Stimulated activated CD4-positive, alpha-beta T cell treated with anti-CD3 and anti-CD28 coated beads, Interleukin-15, amount 100 ng/mL, for 24 hours (primary cell): ENCODE measurements around the gene AIG1.
"Not testable (repeated sequence)": the region's sequence is repeated elsewhere in the genome, so short reads cannot be mapped to it uniquely, and the experiment has no call there.

Source experiments
- DNase-seq: peaks from one replicate; pipeline ENCODE4 v3.0.0-alpha.2; 2020

AIG1 gene

GRCh38 chr6:143135325-143135724, 74.6 kb downstream of the AIG1 start:
- DNase-seq: no peak

- no peak for DNase-seq
Measured at GRCh38 chr6:143135797-143136561, 75.3 kb downstream of the AIG1 start.

DNA sequence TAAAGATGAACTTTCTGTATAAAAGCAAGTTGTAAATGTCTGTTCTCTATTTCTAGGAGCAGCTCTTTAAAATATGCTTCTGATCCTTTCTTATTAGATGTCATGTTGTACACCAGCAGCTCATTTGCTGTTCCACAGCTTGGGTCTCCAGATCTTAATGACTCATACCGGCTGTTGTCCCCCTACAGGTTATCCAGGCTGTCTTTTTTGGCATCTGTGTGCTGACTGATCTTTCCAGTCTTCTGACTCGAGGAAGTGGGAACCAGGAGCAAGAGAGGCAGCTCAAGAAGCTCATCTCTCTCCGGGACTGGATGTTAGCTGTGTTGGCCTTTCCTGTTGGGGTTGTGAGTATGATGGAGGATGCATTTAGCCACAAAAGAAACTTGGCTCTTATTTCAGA, 76.0 kb downstream of the AIG1 start:
- no peak for DNase-seq

DNA sequence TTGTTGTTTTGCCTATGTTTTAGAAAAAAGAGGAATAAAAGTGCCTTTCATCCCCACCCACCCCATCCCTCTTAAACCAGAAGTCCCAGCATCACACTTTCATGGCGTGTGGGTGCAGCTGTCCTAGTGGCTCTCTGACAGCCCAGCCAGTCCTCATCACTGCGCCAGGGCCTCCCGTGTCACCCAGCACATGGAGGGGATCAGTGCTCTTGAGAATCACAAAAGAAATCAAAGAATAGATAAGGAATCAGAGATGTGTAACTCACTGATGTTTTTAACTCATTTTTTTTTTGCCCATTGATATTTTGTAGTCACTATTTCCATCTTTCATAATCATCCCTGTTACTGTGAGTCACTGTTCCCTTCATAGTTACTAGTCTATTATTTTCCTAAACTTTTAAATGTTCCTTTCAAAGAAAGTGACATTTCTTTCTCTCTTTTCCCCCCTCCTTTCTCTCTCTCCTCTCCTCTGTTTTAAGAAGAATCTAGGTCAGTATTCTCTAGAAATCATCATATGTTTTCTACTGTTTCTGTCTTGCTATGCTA, 78.6 kb downstream of the AIG1 start:
- peak; percentile 33 for DNase-seq

GRCh38 chr6:143139884-143140283, 79.2 kb downstream of the AIG1 start:
- DNase-seq: peak; percentile 61

DNA sequence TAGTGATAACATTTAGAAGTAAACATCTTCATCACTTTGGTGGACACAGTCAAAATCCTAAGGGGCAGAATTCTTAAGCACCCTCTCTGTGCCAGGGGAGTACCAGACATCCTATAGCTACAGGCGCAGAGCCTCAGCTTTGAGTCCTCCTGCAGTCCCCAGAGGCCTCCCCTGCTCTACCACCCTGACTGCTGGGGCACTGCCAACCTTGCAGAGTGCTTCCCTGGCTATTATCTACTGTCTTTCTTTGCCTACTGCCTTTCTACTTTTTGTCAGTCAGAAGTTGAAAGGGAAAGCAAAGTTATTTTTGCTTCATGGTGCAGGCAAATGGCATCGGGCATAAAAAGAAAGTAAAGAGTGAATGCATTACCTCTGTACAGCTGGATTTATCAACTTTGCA, 80.1 kb downstream of the AIG1 start:
- DNase-seq: no peak

GRCh38 chr6:143141442-143141841, 80.8 kb downstream of the AIG1 start:
- DNase-seq: no peak

GRCh38 chr6:143146186-143146851, 85.6 kb downstream of the AIG1 start:
- DNase-seq: no peak

- no peak for DNase-seq
Measured at GRCh38 chr6:143149771-143150170, 89.1 kb downstream of the AIG1 start.

DNA sequence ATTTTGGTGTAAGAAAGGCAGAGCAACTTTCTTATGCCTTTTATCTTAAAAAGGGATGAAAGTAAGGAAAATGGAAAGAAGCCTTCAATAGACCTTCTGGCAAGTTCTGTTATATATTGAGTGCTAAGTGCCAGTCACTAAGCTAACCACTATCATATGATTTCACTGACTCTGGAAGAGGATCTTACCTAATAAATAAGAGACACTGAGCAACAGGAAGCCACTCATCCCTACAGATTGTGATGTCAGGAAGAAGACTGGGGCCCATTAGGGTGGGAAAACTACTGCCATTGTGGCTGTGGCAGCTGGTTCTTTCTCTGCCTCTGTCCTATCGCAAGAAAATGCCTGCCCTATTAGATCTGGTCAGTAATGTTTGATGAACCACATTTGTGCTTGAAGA, 89.6 kb downstream of the AIG1 start:
- no peak for DNase-seq

DNA sequence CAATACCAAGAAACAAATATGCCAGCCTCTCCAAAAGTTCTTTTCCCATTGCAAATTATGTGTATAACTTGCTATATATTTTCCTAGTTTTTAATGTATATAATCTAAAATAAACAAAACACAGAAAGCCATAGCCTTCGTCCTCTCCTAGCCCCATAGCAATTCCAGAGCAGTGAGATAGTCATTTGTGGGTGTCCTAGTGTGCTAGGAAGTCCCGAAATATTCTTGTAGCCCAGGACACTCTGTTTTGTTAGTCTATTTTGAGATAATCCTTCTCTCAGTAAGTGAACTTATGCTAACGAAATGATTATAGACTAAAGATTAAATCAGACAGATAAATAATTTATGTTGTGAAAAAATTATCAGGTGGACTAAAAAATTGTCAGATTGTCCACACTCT, 90.7 kb downstream of the AIG1 start:
- DNase-seq: no peak

DNA sequence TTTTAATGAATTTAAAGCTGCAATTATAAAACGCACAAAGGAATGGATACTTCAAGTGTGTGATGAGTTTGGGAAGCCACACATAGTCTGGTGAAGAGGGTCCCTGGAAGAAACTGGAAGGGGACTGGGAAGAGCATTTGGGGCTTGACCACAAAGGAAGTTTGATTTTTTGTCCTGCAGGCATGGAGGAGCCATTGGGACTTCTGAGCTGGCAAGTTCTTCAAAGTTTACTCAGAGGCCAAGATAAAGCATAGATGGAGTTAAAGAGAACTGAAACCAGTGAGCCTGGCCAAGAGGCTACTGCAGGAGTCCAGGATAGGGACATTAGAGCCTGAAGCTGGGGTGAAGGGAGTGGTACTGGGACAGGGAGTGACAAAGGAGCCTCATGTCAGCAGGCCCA, 95.0 kb downstream of the AIG1 start:
- DNase-seq: no peak

DNA sequence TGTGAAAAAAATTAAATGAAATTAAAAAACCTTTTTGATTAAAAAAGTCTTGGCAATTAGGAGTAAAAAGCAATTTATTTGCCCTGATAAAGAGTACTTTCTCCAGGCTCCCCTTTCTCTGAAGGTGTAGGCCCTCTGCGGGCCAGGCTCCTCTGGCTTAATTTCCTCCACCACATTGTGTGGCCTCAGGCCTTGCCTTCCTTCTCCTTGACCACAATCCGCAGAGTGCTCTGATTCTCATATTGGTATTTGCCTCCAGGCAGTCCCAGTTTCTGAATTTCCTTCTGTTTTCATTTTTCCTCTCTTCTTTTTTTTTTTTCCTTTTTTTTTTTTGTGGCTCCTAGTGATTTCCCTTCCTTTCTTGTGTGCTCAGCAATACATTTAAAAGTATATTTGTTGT, 96.4 kb downstream of the AIG1 start:
- DNase-seq: no peak

- no peak for DNase-seq
Measured at GRCh38 chr6:143158113-143158581, 97.5 kb downstream of the AIG1 start.

DNA sequence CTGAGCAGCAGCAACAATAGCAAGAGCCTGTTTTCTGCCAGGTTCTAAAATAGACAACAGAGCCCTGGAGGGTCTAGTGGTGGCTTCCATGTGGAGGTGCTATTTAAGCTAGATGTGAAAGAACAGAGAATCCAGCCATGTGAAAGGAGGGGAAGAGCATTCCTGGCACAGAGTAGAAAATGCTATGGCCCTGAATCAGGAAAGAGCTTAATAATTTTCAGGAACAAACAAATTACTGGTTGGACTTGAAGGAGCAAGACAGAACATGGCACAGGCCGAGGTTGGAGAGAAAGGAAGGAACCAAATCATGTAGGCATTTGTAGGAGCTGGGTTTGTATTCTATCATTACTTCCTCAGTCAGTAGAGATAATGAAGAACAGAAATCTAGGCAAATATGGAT, 98.3 kb downstream of the AIG1 start:
- DNase-seq: no peak

- DNase-seq: no peak
Measured at GRCh38 chr6:143160015-143160414, 99.3 kb downstream of the AIG1 start.

- DNase-seq: no peak
Measured at GRCh38 chr6:143160439-143161220, 99.9 kb downstream of the AIG1 start.

DNA sequence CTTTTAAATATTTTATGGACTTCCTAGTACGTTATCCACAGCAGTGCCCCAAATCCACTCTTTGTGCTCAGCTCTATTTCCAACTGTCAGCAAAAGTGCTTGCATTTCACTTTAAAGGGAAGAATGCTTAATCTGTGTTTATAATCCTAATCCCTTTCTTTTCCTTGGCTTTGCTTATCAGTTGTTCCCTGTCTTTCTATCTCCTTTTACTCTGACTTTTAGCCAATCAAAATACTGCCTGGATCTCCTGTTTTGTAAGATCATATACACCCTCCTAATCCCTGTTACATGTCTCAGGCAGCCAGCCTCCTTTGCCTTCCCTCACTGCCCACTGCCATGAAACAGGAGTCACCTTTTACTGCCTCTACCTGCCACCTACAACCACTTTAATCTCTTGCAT, 102.9 kb downstream of the AIG1 start:
- no peak for DNase-seq

DNA sequence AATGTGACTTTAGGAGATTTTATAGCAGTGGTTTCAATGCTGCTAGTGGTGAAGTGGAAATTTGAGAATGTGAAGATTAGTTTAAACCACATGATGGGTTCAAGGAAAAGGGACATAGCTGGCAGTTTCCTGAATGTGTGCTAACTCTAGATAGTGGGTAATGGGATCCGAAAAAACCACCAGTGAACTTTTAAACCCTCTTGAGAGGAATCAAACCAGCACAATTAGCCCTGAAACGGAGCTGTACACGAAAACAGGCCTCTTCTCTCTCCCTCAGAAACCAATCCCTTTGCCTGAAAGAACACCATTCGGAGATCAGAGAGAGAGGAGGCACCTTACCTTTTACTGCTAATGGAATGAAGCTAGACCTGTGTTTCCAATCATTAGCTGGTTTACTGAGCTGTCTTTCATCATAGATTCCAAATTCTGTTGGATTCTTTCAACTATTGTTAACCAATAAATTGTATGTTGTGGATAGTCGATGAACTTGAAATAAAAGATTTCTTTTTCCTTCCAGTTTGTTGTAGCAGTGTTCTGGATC, 103.9 kb downstream of the AIG1 start:
- DNase-seq: no peak

GRCh38 chr6:143165315-143165855, 104.7 kb downstream of the AIG1 start:
- no peak for DNase-seq

DNA sequence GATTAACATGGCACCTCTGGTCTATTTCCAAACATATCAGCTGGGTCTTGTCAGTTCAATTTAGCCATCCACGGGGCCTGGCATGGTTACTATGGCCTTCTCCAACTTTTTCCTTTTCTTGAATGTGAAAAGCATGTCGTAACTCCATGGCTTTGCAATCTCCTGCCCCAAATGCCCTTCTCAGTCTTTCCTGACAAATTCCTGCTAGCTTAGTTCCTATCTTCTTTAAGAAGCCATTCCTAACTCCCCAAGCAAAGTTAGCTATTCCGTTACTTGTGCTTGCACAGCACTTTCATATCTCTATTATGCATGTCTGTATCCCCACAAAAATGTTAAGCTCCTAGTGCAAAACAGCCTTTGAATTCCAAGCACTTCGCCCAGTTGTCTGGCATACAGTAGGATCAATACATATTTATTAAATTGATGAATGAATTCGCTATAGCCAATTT, 105.6 kb downstream of the AIG1 start:
- DNase-seq: no peak

GRCh38 chr6:143167224-143167623, 106.5 kb downstream of the AIG1 start:
- no peak for DNase-seq

- not testable (repeated sequence) for DNase-seq
Measured at GRCh38 chr6:143168396-143168816, 107.7 kb downstream of the AIG1 start.
